ENCODE measurements around the gene SLC4A2.

Gene SLC4A2

GRCh38 chr7:151095123-151095797 is 35.9 kb downstream of the SLC4A2 start:
- Histone ChIP-seq H3K27ac (ENCODE audit: low read length) (no peak overlapping the region), H3K36me3 (ENCODE audit: control insufficient read depth in 1 of 2, insufficient read depth in 2 of 2, low read length in 2 of 2) (peaks cover 0 to 7% of the 10 kb centered on the region in 2 donors), H3K4me3 (ENCODE audit: low read depth in 1 of 2, low read length in 2 of 2) (no peak overlapping the region), H3K4me1 (ENCODE audit: control insufficient read depth in 1 of 2, insufficient read depth in 2 of 2, low read length in 2 of 2) (peaks cover 0 to 29% of the 10 kb centered on the region in 2 donors), H3K27me3 (ENCODE audit: low read depth, low read length) (no peaks in the 10 kb centered on the region), H3K9me3 (ENCODE audit: control insufficient read depth in 1 of 2, low read length in 2 of 2) (no peaks in the 10 kb centered on the region)

- Histone ChIP-seq H3K9me3 (ENCODE audit: control insufficient read depth in 1 of 2, low read length in 2 of 2) (no peaks in the 10 kb centered on the region), H3K27me3 (ENCODE audit: low read depth, low read length) (no peaks in the 10 kb centered on the region), H3K4me1 (ENCODE audit: control insufficient read depth in 1 of 2, insufficient read depth in 2 of 2, low read length in 2 of 2) (peaks cover 0 to 27% of the 10 kb centered on the region in 2 donors), H3K4me3 (ENCODE audit: low read depth in 1 of 2, low read length in 2 of 2) (no peak overlapping the region), H3K36me3 (ENCODE audit: control insufficient read depth in 1 of 2, insufficient read depth in 2 of 2, low read length in 2 of 2) (peaks cover 0 to 7% of the 10 kb centered on the region in 2 donors), H3K27ac (ENCODE audit: low read length) (no peak overlapping the region)
These were observed 36.6 kb downstream of the SLC4A2 start for GRCh38 chr7:151095828-151096475.

- Histone ChIP-seq H3K4me3 (ENCODE audit: low read depth in 1 of 2, low read length in 2 of 2) (no peak overlapping the region), H3K9me3 (ENCODE audit: control insufficient read depth in 1 of 2, low read length in 2 of 2) (no peaks in the 10 kb centered on the region), H3K27ac (ENCODE audit: low read length) (no peak overlapping the region), H3K4me1 (ENCODE audit: control insufficient read depth in 1 of 2, insufficient read depth in 2 of 2, low read length in 2 of 2) (peaks cover 0 to 28% of the 10 kb centered on the region in 2 donors), H3K27me3 (ENCODE audit: low read depth, low read length) (no peaks in the 10 kb centered on the region), H3K36me3 (ENCODE audit: control insufficient read depth in 1 of 2, insufficient read depth in 2 of 2, low read length in 2 of 2) (peaks cover 0 to 4% of the 10 kb centered on the region in 2 donors)
These were observed 40.3 kb downstream of the SLC4A2 start for GRCh38 chr7:151099486-151100211.

- no peak overlapping the region for H3K4me3 ChIP-seq (ENCODE audit: low read depth in 1 of 2, low read length in 2 of 2)
- no peaks in the 10 kb centered on the region for H3K27me3 ChIP-seq (ENCODE audit: low read depth, low read length)
- no peaks in the 10 kb centered on the region for H3K9me3 ChIP-seq (ENCODE audit: control insufficient read depth in 1 of 2, low read length in 2 of 2)
- no peak overlapping the region for H3K27ac ChIP-seq (ENCODE audit: low read length)
- H3K4me1 ChIP-seq (ENCODE audit: control insufficient read depth in 1 of 2, insufficient read depth in 2 of 2, low read length in 2 of 2) = peaks cover 0 to 16% of the 10 kb centered on the region in 2 donors
- H3K36me3 ChIP-seq (ENCODE audit: control insufficient read depth in 1 of 2, insufficient read depth in 2 of 2, low read length in 2 of 2) = peaks cover 0 to 4% of the 10 kb centered on the region in 2 donors
These were observed 41.5 kb downstream of the SLC4A2 start for GRCh38 chr7:151100921-151101320.

GRCh38 chr7:151101621-151102396 is 42.4 kb downstream of the SLC4A2 start:
- H3K27ac ChIP-seq (ENCODE audit: low read length) = no peak overlapping the region
- peaks cover 0 to 4% of the 10 kb centered on the region in 2 donors for H3K36me3 ChIP-seq (ENCODE audit: control insufficient read depth in 1 of 2, insufficient read depth in 2 of 2, low read length in 2 of 2)
- no peaks in the 10 kb centered on the region for H3K27me3 ChIP-seq (ENCODE audit: low read depth, low read length)
- H3K4me3 ChIP-seq (ENCODE audit: low read depth in 1 of 2, low read length in 2 of 2) = no peak overlapping the region
- peaks cover 0 to 16% of the 10 kb centered on the region in 2 donors for H3K4me1 ChIP-seq (ENCODE audit: control insufficient read depth in 1 of 2, insufficient read depth in 2 of 2, low read length in 2 of 2)
- H3K9me3 ChIP-seq (ENCODE audit: control insufficient read depth in 1 of 2, low read length in 2 of 2) = no peaks in the 10 kb centered on the region

GRCh38 chr7:151102991-151103390 is 43.6 kb downstream of the SLC4A2 start:
- H3K27me3 ChIP-seq (ENCODE audit: low read depth, low read length) = no peaks in the 10 kb centered on the region
- H3K9me3 ChIP-seq (ENCODE audit: control insufficient read depth in 1 of 2, low read length in 2 of 2) = no peaks in the 10 kb centered on the region
- peaks cover 0 to 4% of the 10 kb centered on the region in 2 donors for H3K36me3 ChIP-seq (ENCODE audit: control insufficient read depth in 1 of 2, insufficient read depth in 2 of 2, low read length in 2 of 2)
- H3K4me3 ChIP-seq (ENCODE audit: low read depth in 1 of 2, low read length in 2 of 2) = no peak overlapping the region
- no peak overlapping the region for H3K27ac ChIP-seq (ENCODE audit: low read length)
- peaks cover 0 to 16% of the 10 kb centered on the region in 2 donors for H3K4me1 ChIP-seq (ENCODE audit: control insufficient read depth in 1 of 2, insufficient read depth in 2 of 2, low read length in 2 of 2)

GRCh38 chr7:151103973-151104372 is 44.6 kb downstream of the SLC4A2 start:
- no peaks in the 10 kb centered on the region for H3K9me3 ChIP-seq (ENCODE audit: control insufficient read depth in 1 of 2, low read length in 2 of 2)
- peaks cover 0 to 4% of the 10 kb centered on the region in 2 donors for H3K36me3 ChIP-seq (ENCODE audit: control insufficient read depth in 1 of 2, insufficient read depth in 2 of 2, low read length in 2 of 2)
- H3K27ac ChIP-seq (ENCODE audit: low read length) = no peak overlapping the region
- H3K4me1 ChIP-seq (ENCODE audit: control insufficient read depth in 1 of 2, insufficient read depth in 2 of 2, low read length in 2 of 2) = peaks cover 0 to 16% of the 10 kb centered on the region in 2 donors
- H3K4me3 ChIP-seq (ENCODE audit: low read depth in 1 of 2, low read length in 2 of 2) = no peak overlapping the region
- no peaks in the 10 kb centered on the region for H3K27me3 ChIP-seq (ENCODE audit: low read depth, low read length)

GRCh38 chr7:151104411-151105235 is 45.2 kb downstream of the SLC4A2 start:
- Histone ChIP-seq H3K9me3 (ENCODE audit: control insufficient read depth in 1 of 2, low read length in 2 of 2) (no peaks in the 10 kb centered on the region), H3K4me3 (ENCODE audit: low read depth in 1 of 2, low read length in 2 of 2) (no peak overlapping the region), H3K27me3 (ENCODE audit: low read depth, low read length) (no peaks in the 10 kb centered on the region), H3K27ac (ENCODE audit: low read length) (no peak overlapping the region), H3K36me3 (ENCODE audit: control insufficient read depth in 1 of 2, insufficient read depth in 2 of 2, low read length in 2 of 2) (peaks cover 0 to 4% of the 10 kb centered on the region in 2 donors), H3K4me1 (ENCODE audit: control insufficient read depth in 1 of 2, insufficient read depth in 2 of 2, low read length in 2 of 2) (peaks cover 0 to 19% of the 10 kb centered on the region in 2 donors)

- H3K27ac ChIP-seq (ENCODE audit: low read length) = no peak overlapping the region
- H3K27me3 ChIP-seq (ENCODE audit: low read depth, low read length) = no peaks in the 10 kb centered on the region
- H3K36me3 ChIP-seq (ENCODE audit: control insufficient read depth in 1 of 2, insufficient read depth in 2 of 2, low read length in 2 of 2) = peaks cover 0 to 4% of the 10 kb centered on the region in 2 donors
- no peaks in the 10 kb centered on the region for H3K9me3 ChIP-seq (ENCODE audit: control insufficient read depth in 1 of 2, low read length in 2 of 2)
- no peak overlapping the region for H3K4me3 ChIP-seq (ENCODE audit: low read depth in 1 of 2, low read length in 2 of 2)
- H3K4me1 ChIP-seq (ENCODE audit: control insufficient read depth in 1 of 2, insufficient read depth in 2 of 2, low read length in 2 of 2) = peaks cover 0 to 21% of the 10 kb centered on the region in 2 donors
These were observed 48.5 kb downstream of the SLC4A2 start for GRCh38 chr7:151107882-151108281.

Data from muscle layer of duodenum (tissue), 2 donors.